GM21447 (cell line): ENCODE measurements around the gene GPR132.
A peak's percentile ranks its signal among the peaks of the same experiment; 100 is the strongest.
"Not testable (repeated sequence)": the region's sequence is repeated elsewhere in the genome, so short reads cannot be mapped to it uniquely, and the experiment has no call there.

Experiments used
- ATAC-seq: cut with Tn5 transposase; IDR thresholded peaks from one replicate; pipeline ENCODE4 v1.9.1; 2021; ENCODE audit not compliant: unreplicated experiment

Gene GPR132, protein sequence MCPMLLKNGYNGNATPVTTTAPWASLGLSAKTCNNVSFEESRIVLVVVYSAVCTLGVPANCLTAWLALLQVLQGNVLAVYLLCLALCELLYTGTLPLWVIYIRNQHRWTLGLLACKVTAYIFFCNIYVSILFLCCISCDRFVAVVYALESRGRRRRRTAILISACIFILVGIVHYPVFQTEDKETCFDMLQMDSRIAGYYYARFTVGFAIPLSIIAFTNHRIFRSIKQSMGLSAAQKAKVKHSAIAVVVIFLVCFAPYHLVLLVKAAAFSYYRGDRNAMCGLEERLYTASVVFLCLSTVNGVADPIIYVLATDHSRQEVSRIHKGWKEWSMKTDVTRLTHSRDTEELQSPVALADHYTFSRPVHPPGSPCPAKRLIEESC

DNA sequence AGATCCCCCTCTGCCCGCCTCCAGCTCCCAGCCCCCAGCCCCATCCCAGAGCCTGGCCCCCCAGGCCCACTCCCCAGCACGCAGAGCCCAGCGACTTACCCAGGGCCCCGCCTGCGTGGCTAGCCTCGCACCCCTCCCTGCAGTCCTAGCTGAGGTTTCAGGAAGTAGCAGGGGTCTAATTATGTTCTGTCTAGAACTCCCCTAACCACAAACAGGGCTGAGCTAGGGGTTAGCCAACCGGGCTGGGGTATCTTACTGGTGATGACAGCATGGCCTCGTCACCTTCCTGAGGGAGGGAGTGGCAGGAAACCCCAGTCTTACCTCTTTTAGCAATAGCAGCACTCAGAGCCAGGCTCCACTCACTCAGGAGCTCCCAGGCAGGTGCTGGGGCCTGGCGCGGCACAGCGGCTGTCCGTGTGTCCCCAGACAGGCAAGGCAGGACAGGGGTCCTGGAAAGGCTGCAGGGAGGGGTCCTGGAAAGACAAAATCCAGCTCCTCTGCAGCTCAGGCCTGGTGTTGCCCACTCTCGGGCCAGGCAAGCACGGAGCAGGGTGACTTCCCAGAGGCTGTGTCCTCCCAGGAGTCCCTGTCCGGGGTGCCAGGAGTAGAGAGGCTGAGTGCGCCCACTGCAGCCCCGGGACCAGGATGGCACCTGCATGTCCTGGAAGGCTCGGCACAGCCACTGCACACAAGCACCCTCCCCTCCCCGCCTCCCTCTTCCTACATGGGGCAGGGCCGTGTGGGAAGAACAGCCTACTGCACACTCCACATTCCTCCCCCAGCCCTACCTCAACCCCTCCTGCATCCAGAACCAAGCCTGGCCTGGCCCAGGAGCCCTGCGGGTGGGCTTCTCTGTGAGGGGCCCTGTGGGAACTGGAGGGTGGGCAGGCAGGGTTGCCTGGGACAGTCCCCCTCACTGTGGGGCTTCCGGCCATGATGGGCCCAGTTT is at the start of gene GPR132:
GPR132 (minus strand) TSS at position 151 of the 949 bp plus-strand sequence. CDS start 10,010 bp downstream, outside the sequence.
- peak; percentile 43 for ATAC-seq

DNA sequence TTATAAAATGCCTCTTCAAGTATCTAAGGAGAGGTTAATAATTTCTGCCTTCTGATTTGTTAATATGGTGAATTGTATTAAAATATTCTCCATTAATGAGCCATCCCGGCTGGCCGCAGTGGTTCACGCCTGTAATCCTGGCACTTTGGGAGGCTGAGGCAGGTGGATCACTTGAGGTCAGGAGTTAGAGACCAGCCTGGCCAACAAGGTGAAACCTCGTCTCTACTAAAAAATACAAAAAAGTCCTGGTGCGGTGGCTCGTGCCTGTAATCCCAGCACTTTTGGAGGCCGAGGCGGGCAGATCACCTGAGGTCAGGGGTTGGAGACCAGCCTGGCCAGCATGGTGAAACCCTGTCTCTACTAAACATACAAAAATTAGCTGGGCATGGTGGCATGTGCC is 44.0 kb upstream of the GPR132 start:
- ATAC-seq: not testable (repeated sequence)

DNA sequence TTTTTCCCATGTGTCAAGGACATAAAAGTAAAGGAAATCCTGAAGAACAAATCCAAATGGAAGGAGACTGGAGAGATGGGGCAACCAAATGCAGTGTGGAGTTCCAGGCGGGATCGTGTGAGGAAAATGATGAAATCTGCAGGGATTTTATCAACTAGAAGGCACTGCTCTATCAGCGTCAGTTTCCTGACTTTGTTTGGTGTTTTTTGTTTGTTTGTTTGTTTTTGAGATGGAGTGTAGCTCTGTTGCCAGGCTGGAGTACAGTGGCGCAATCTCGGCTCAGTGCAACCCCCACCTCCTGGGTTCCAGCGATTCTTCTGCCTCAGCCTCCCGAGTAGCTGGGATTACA is 43.3 kb upstream of the GPR132 start:
- ATAC-seq: no peak

DNA sequence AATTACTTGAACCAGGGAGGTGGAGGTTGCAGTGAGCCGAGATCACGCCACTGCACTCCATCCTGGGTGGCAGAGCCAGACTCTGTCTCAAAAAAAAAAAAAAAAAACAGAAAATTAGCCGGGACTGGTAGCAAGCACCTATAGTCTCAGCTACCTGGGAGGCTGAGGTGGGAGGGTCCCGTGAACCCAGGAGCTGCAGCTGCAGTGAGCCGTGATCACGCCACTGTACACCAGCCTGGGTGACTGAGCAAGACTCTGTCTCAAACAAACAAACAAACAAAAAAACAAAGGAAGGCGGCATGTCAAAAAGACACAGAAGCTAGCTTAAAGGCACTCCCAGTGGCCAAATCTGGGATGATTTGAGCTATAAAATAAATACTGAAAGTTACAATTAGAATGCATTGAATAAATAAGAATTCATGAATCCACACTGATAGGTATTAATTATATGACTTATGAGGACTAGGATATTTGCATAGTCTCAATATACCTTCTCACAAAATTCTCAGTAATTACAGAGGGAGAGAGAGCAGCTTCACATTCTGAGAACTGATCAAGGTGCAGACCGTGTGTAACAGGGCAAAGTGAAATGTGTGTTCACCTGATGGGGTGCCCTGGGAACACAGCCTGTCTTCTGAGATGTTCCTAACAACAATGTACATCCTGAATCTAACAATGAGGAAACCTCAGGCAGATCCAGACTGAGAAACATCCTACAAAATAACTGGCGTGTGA is 42.7 kb upstream of the GPR132 start:
- ATAC-seq: no peak

DNA sequence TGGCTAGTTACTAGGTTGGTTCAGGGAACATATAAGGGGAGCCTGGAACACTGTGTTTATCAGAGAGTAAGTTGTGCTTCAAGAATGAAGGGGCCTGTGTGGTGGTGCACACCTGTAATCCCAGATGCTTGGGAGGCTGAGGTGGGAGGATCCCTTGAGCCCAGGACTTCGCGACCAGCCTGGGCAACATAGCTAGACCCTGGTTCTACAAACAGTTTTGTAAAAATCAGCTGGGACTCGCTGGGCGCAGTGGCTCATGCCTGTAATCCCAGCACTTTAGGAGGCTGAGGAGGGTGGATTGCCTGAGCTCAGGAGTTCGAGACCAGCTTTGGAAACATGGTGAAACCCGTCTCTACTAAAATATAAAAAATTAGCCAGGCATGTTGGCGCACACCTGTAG is 42.1 kb upstream of the GPR132 start:
- ATAC-seq: no peak

DNA sequence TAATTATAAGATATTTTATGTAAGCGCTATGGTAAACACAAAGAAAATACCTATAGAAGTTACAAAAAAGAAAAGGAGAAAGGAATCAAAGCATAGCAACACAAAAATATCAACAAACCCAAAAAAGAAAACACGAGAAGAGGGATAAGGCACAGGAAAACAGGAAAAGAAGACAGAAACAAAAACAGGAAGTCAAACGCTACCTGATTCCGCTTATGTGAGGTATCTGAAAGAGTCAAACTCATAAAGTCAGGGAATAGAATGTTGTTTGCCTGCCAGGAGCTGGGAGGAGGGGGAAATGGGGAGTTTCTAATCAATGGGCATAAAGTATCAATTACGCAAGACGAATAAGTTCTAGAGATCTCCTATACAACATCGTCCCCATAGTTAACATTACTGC is 39.9 kb upstream of the GPR132 start:
- no peak for ATAC-seq

DNA sequence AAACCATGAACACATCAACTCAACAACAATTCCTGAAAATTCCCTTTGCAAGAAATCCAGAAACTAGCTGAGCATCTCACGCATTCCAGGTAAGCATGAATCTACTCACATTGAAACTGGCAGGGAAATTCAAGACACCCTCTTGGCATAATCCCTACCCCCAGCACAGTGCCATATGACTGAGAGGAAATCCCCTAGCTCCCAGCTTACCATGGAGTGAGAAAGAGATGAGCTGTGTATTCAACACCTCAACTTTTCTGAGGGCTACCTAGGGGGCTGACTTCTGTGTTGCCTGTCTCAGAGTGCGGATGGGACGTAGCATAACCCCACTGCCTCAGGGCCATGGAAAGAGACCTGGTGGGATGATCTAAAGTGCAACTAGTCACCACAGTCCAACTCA is 37.7 kb upstream of the GPR132 start:
- ATAC-seq: no peak

DNA sequence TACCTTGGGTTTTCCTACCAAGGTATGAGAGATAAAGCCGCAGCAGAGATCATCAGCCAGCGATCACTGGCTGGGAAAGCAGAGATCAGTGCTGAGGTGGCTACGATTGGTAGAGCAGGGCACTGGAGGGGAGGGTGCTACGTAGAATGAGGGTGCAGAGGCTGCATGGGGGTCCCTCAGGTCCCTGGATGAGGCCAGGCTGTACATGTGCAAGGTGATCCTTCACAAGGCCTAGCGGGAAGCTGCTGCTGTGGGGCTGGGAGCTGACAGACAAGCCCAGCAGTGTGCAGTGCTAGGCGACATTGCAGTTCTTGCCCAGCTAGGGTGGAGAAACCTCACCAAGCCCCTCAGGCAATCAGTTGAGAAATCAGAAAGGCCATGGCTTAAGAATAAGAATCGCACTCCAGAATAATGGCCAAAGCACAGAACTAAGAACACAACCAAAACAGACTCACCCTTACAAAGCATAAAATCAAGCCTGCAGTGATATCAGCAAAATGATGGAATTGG is 37.2 kb upstream of the GPR132 start:
- ATAC-seq: no peak

DNA sequence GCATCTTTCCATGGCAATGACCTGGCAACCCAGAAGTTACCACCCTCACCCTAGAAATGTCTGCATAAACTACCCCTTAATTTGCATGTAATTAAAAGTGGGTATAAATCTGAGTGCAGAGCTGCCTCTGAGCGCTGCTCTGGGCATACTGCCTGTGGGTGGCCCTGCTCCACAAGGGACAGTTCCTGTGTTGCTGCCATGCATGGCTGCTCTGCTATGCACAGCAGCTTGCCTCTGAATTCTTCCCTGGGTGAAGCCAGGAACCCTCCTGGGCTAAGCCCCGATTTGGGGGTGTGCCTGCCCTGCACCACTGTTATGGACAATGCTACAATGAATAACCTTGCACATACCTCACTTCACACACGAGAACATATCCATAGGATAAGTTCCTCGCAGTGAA is 35.7 kb upstream of the GPR132 start:
- ATAC-seq: no peak

DNA sequence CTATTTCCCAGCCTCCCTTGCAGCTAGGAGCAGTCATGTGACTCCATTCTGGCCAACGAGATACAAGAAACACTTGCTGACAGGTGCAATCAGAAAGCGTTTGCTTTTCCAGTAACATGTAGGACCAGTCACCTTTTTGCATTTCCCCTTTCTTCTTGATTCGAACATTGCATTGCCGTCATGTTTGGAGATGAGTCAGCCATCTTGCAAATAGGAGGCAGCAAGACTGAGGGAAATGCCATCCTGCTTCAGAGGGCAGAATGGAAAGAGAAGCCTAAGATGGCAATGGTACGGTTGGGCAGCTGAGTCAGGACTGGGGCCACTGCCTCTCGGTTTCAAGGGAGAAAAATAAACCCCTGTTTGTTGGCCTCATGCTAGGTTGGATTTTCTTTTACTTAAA is 34.5 kb upstream of the GPR132 start:
- ATAC-seq: no peak

DNA sequence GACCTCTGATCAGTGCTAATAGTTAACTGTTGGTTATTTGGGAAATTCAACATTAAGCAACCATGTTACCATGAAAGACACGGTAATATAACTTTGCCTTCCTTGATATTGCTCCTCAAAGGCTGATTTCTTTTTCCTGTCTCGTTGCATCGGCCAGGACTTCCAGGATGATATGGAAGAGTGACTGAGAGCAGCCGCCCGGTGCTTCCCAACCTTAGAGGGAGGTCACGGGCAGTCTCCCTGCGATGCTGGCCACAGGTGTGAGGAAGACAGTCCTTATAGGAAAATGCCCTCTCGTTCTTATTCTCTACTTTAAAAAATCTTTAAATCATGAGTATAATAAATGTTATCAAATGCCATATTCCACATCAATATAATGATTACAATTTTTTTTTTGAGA is 33.1 kb upstream of the GPR132 start:
- no peak for ATAC-seq

DNA sequence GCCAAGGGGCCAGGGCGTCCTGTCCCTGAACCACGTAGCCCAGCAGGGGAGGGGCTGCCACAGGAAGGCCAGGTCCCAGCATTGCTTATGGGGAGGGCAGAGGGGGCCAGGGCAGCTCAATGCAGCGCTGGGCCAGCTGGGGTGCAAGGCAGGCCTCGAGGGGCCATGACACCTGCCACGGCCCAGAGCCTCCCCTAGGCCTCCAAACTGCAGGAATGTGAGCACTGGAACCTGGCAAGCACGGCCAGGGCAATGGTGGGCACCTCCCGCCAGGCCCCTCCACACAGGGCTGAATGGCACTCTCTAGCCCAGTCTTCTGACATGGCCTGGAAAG is 32.5 kb upstream of the GPR132 start:
- no peak for ATAC-seq

DNA sequence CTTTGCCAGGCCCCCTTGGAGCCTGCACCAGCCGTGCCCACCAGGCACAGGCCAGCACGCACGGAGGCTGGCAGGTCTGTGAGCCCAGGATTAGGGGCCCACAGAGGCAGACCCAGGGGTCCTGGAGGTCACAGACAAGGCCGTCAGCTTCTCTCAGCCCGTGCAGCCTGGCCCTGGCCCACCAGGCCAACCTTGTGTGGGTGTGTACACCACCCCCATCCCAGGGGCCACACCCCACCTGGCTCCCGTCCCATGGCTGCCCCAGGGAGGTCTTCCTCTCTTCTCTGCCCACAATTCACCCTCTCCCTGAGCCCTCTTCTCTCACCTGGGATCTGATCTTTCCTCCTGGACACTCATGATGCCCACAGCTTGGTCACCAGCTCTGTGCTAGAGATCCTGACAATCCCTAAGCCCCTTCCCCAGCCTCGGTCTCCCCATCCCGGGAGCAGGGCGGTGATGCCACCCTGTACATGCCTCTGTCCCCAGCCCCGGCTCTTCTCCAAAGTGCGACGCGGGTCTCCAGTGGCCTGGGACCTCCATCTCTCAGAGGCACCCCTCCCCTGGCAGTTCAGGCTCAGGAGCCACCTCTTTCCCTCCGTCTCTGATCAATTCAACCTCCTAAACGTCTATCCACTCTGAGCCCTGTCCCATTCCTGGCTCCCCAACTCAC is 31.1 kb upstream of the GPR132 start:
- ATAC-seq: no peak

DNA sequence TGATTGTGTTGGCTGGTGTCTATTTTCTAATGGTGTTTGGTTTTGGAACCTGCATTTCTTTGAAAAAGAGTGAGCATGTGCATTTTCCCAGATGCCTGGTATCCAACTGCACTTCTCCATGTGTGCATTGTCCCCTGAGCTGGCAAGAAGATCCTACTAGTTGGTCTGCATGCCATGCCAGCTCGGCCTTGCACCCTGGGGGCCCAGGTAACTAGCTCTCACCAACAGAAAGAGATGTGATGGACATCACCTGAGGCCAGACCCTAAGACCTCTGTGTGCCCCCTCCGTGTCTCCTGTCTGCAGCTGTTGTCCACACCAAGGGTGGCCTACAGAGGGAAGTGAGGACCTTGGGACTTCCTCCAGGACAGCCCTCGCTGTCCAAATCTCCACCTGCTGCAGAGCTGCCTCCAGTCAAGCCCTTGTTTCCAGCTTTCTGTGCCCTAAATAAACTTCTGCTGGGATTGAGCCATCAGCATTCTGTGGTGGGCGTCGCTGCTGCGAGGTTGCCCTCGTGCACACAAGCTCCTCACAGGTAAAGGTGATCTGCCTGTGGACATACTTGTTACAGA is 30.1 kb upstream of the GPR132 start:
- no peak for ATAC-seq

DNA sequence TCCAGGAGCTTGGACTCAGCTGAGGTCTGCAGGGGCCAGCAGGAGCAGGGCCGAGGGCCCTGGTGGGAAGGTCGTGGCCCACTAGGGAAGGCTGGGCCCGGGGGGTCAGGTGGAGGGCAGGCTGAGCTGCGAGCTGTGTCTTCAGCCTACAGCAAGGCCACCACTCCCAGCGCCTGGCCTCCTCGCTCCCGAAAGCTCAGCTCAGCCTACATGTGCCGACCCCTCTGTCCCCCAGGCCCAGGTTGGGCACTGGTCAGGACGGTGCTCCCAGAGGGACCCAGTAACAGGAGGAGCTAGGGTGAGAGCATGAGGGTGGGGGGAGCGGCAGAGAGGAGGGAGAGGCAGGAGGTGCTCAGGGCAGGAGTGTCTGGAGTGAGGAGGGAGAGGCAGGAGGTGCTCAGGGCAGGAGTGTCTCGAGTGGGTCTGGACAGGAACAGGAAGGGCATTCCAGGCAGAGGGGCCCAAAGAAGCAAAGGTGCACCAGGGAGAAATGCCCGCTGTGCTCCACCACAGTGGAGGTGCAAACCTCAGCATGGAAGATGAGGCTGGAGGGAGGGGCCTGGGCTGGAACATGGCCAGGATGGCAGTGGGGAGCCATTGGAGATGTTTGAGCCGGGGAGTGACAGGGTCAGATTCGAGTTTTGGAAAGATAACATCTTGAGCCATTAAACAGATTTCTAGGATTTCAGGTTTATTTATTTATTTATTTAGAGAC is 29.1 kb upstream of the GPR132 start:
- no peak for ATAC-seq

DNA sequence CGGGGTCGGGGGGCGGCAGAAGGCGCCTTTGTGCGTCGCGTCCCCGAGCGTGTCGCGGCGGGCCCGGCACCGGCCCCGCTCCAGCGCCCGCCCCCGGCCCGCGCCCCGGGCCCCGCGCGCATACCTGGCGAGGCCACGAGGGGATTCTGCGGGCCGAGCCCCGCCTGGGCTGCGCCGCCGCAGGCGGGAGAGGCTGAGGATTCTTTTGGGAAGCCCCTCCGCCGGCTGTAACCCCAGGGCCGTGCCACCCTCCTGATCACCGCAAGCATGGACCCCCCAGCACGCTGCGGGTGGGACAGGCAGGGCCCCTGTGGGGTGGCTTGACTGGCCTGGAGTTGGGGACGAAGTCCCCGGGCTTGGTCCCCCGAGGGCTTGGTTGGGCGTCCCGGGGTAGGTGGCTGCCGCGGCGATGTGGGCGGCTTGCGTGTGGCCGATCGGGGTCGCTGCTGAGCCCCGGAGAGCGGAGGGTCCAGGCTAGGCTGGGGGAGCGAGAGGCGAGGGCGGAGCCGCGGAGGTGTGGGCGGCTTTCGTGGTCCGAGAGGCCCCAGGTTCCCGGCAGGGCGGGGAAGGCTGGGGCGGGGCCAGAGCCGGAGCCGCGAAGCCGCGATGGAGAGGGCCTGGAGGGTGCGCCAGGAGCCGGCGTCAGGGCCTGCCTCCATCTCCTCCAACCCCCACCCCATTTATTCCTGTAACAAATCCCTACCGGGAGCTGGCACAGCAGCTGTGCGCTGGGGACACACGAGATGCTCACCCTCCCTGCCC is 28.4 kb upstream of the GPR132 start:
- peak; percentile 56 for ATAC-seq

DNA sequence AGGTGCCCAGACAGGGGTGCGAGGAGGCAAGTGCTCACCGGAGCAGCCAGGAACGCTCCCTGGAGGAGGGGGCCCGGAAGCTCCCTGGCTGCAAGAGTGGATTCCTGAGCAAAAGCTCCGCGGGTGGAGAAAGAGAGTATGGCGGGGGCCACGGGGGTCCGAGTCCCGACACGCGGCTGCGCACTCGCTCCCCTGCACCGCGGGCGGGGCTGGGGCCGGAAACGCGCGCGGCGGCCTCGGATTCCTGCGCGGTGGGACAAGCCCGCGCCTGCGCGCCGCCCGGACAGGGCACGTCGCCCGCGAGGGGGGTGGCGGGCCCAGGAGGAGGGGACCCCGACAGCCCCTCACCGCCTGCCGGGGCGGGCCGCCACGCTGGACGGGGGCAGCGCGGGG is 27.8 kb upstream of the GPR132 start:
- ATAC-seq: no peak

DNA sequence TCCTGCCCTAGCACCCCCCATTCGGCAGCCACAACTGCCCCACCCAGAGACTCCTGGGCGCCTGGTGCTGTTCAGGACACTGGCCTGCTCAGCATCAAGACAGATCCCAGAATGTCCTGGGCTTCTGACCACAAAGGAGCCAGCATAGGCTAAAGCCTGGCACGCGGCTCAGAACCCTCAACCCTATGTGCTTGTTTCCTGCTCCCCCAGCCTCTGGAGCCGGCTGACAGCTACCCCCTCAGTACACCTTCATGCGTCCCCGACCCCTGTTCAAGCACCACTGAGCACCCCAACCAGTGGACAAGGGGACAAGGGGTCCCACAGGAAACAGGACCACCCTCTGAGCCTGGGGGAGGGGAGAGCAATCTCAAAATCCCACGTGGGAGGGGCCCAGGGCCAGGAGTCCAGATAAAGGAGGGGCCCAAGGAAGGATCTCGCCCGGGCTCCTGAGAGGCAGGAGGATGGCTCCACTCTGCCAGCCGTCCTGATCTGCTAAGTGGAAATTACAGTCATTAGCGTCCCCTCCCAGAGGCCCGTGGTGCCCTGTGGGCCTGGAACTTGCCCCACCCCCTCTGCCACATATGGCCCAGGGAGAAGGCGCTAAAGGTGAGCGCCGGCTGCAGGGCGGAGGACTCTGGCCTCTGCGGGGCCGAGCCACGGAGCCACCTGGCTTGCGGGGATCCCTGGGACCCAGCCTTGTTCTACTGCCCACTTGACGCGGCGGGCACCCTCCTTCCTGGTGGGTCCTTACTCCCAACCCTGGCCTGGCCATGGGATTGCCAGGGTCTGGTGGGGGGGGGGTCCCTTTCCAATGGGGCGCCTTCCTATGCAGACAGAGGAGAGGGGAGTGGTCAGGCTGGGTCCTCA is 27.2 kb upstream of the GPR132 start:
- no peak for ATAC-seq
